Activated CD8-positive, alpha-beta memory T cell treated with anti-CD3 and anti-CD28 coated beads, Interleukin-2, amount 10 ng/mL, durations not matched to agents 7 days and 5 days (primary cell): ENCODE data around the gene MYO1E. TPM values are rescaled to one million over a fixed set of nuclear protein-coding genes. Genes with fewer than 3 reads are reported as not detected.
"Not testable (repeated sequence)": the region's sequence is repeated elsewhere in the genome, so short reads cannot be mapped to it uniquely, and the experiment has no call there.

Source experiments
- ATAC-seq: fragments of 150-1000 bp; cut with Tn5 transposase; one replicate; pipeline ENCODE4 v1.10.0; 2021; ENCODE audit warnings: moderate library complexity
- CTCF ChIA-PET: fragments of 350-600 bp; sonication (Branson Sonifier 250); formaldehyde crosslinking; loops from one replicate; lab custom pipeline; 2021; ENCODE audit warnings: antibody characterized with exemption; lab: Charles Lee
- DNase-seq: peaks from one replicate; pipeline ENCODE4 v3.0.0-alpha.2; 2020
- H3K27ac Mint-ChIP-seq: one replicate; pipeline ENCODE4 v1.8.0; 2021; ENCODE audit warnings: mild to moderate bottlenecking, mixed read lengths
- H3K27me3 Mint-ChIP-seq: one replicate; pipeline ENCODE4 v1.8.0; 2021; ENCODE audit warnings: mixed read lengths
- H3K36me3 Mint-ChIP-seq: one replicate; pipeline ENCODE4 v1.8.0; 2021; ENCODE audit warnings: mild to moderate bottlenecking, mixed read lengths
- H3K4me1 Mint-ChIP-seq: one replicate; pipeline ENCODE4 v1.8.0; 2021; ENCODE audit warnings: mixed read lengths
- H3K4me3 Mint-ChIP-seq: one replicate; pipeline ENCODE4 v1.8.0; 2021; ENCODE audit warnings: mild to moderate bottlenecking, moderate library complexity, mixed read lengths
- H3K9me3 Mint-ChIP-seq: one replicate; pipeline ENCODE4 v1.8.0; 2022; ENCODE audit warnings: low read depth, mixed read lengths
- total RNA-seq, 2 experiments: library from RNA; stranded (reverse); gene quantifications; one replicate each; pipeline ENCODE4 v1.2.3, GENCODE V29; 2021

MYO1E gene
- total RNA-seq, 2 experiments from 2014 or later = 60.3 to 224 TPM

DNA sequence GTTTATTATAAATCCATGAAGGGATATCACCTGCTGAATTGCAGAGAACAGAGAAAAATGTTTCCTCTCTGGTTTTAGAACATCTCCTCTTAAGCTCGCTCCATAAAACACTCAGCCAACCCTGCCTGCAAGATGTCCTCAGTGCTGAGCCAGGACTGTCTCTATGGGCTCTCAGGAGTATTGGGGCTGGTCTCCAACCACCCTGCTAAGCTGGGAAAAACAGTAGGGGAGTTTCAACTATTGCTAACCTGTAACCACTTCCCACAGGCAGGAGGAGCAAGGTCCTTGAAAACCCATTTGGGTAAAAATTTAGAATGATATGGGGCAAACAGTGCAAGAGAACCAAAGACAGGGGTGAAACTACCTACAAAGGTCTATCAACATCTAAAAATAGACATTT, 34.3 kb downstream of the MYO1E start:
- ATAC-seq = no peak
- H3K27ac Mint-ChIP-seq = no peak overlapping the region
- H3K4me3 Mint-ChIP-seq = no peak overlapping the region
- H3K4me1 Mint-ChIP-seq = peaks cover 4% of the 10 kb centered on the region
- H3K9me3 Mint-ChIP-seq = peaks cover 4% of the 10 kb centered on the region
- peaks cover 9% of the 10 kb centered on the region for H3K36me3 Mint-ChIP-seq
- no peak for DNase-seq
- H3K27me3 Mint-ChIP-seq = peaks cover 23% of the 10 kb centered on the region
- CTCF ChIA-PET = no interaction called here

DNA sequence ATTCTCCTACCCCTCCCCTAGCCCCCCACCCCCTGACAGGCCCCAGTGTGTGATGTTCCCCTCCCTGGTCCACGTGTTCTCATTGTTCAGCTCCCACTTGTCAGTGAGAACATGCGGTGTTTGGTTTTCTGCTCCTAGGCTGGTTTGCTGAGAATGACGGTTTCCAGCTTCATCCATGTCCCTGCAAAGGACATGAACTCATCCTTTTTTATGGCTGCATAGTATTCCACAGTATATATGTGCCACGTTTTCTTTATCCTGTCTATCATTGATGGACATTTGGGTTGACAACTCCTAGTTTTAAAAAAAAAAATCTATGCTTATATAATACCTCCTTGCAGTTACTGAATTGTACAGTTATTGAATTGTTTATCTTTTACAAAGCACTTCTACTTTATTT, 35.9 kb downstream of the MYO1E start:
- H3K9me3 Mint-ChIP-seq = not testable (repeated sequence)
- H3K27me3 Mint-ChIP-seq = peaks cover 14% of the 10 kb centered on the region
- CTCF ChIA-PET = interaction anchor here (1.2 kb wide), 1 partner anchor 165 kb away, joined by 3 read pairs; no protein-coding TSS in a partner anchor

DNA sequence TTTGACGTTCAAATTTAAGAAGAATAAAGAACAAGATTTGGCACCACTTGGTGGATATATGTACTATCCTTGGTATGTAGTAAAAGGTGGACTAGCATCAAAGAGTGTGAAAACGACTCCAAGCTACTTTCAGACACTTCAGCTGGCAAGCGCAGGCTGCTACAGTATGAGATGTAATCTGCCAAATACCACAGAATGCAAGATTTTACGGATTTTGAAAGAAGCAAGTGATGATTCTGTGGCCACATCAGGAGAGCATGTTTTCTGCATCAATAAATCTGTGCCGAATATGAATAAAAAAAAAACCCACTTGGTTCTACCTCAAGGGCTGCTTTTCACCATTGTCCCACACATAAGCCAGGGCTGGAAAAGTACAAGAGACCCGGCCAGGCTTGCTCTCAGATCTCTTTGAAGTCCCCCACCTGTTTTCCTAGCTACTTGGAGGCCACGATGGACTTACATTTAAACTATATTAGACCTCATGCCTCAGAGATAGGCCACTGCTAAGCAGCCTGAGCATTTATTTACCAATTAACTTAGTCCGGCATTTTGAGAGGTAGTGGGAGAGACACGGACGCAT, 37.4 kb downstream of the MYO1E start:
- H3K27ac Mint-ChIP-seq = no peak overlapping the region
- CTCF ChIA-PET = interaction anchor here (0.6 kb wide), 1 partner anchor 87 kb away, joined by 4 read pairs; no protein-coding TSS in a partner anchor
- H3K9me3 Mint-ChIP-seq = no peaks in the 10 kb centered on the region
- no peak for DNase-seq
- no peaks in the 10 kb centered on the region for H3K36me3 Mint-ChIP-seq
- ATAC-seq = no peak
- H3K27me3 Mint-ChIP-seq = peaks cover 21% of the 10 kb centered on the region
- no peak overlapping the region for H3K4me3 Mint-ChIP-seq
- peaks cover 8% of the 10 kb centered on the region for H3K4me1 Mint-ChIP-seq

More for the DNA sequence above, 35.9 kb downstream of the MYO1E start:
- DNase-seq, H3K27ac Mint-ChIP-seq, H3K4me1 Mint-ChIP-seq, H3K36me3 Mint-ChIP-seq, ATAC-seq, H3K4me3 Mint-ChIP-seq: not testable (repeated sequence)

DNA sequence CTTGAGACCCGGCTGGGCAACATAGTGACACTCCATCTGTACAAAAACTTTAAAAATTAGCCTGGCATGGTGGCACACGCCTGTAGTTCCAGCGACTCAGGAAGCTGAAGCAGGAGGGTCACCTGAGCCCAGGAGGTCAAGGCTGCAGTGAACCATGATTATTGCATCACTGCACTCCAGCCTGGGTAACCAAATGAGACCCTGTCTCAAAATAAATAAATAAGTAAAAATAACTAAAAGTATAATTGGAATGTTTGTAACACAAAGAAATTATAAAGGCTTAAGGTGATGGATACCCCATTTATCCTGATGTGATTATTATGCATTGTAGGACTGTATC, 38.6 kb downstream of the MYO1E start:
- Mint-ChIP-seq H3K4me1 (peaks cover 8% of the 10 kb centered on the region), H3K27ac (no peak overlapping the region), H3K9me3 (no peaks in the 10 kb centered on the region), H3K4me3 (no peak overlapping the region), H3K36me3 (no peaks in the 10 kb centered on the region), H3K27me3 (peaks cover 28% of the 10 kb centered on the region)
- no peak for DNase-seq
- ATAC-seq = no peak
- CTCF ChIA-PET = no interaction called here

DNA sequence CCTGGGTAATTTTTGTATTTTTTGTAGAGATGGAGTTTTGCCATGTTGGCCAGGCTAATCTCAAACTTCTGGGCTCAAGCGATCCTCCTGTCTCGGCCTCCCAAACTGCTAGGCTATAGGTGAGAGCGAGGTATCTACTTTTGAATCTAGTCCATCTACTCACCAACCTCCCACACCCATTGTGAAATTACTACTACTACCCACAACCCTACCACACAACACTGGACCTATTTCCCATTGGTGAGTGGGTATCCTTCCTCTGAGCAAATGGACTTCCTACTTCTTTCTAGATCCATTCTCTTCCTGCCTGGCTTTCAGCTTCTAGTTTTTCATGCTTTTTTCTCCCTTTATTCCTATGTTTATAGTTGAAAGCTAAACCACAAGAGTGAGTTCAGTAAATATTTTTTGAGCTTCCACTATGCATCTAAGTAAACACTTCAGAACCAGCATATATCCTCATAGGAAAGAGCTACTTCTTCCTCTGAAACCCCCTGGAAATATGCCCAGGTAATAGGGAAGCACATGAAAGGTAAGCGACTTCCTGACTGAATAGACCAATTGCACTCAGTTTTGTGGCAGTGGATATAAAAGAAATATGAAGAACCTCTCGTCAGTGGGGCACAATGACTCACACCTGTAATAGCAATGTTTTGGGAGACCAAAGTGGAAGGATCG, 39.1 kb downstream of the MYO1E start:
- Mint-ChIP-seq H3K4me3 (no peak overlapping the region), H3K9me3 (no peaks in the 10 kb centered on the region), H3K27ac (no peak overlapping the region), H3K36me3 (no peaks in the 10 kb centered on the region), H3K4me1 (peaks cover 8% of the 10 kb centered on the region), H3K27me3 (peaks cover 26% of the 10 kb centered on the region)
- ATAC-seq (no peak), DNase-seq (no peak)
- CTCF ChIA-PET = interaction anchor here (1.6 kb wide), 1 partner anchor 199 kb away, joined by 3 read pairs; no protein-coding TSS in a partner anchor

DNA sequence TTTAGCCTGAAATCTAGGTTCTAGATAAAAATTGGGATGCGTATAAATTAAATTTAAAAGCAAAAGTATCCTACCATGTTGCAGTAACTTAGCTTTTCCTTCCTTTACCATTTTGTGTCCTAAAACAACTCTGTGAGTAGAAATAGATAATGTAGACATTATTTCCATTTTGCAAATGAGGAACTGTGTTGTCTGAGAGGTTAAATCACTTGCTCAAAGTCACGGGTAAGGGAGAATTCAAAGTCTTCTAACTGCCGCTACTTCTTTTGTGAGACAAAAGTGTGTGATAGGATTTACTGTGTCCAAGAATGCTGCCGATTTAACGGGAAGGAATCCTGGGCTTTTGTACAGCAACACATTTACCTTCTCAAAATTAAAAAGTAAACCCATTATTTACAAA, 40.7 kb downstream of the MYO1E start:
- CTCF ChIA-PET = interaction anchor here (1.6 kb wide), 1 partner anchor 201 kb away, joined by 3 read pairs; no protein-coding TSS in a partner anchor
- no peak overlapping the region for H3K4me3 Mint-ChIP-seq
- no peaks in the 10 kb centered on the region for H3K9me3 Mint-ChIP-seq
- ATAC-seq (no peak), DNase-seq (no peak)
- peaks cover 17% of the 10 kb centered on the region for H3K4me1 Mint-ChIP-seq
- no peak overlapping the region for H3K27ac Mint-ChIP-seq
- peaks cover 28% of the 10 kb centered on the region for H3K27me3 Mint-ChIP-seq
- H3K36me3 Mint-ChIP-seq = no peaks in the 10 kb centered on the region

DNA sequence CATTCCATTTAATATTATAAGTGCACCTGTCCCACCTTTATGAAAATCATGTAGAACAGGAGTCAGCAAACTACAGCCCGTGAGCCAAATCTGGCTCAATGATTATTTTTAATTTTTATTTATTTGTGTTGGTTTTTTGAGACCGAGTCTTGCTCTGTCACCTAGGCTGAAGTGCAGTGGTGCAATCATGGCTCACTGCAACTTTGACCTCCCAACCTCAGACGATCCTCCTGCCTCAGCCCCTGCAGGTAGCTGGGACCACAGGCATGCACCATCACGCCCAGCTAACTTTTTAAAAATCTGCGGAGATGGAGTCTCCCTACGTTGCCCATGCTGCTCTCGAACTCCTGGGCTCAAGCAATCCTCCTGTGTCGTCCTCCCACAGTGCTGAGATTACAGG, 42.0 kb downstream of the MYO1E start:
- no peaks in the 10 kb centered on the region for H3K9me3 Mint-ChIP-seq
- H3K27ac Mint-ChIP-seq = no peak overlapping the region
- peaks cover 19% of the 10 kb centered on the region for H3K4me1 Mint-ChIP-seq
- H3K36me3 Mint-ChIP-seq = no peaks in the 10 kb centered on the region
- DNase-seq = no peak
- no peak for ATAC-seq
- no peak overlapping the region for H3K4me3 Mint-ChIP-seq
- CTCF ChIA-PET = no interaction called here
- H3K27me3 Mint-ChIP-seq = peaks cover 32% of the 10 kb centered on the region

DNA sequence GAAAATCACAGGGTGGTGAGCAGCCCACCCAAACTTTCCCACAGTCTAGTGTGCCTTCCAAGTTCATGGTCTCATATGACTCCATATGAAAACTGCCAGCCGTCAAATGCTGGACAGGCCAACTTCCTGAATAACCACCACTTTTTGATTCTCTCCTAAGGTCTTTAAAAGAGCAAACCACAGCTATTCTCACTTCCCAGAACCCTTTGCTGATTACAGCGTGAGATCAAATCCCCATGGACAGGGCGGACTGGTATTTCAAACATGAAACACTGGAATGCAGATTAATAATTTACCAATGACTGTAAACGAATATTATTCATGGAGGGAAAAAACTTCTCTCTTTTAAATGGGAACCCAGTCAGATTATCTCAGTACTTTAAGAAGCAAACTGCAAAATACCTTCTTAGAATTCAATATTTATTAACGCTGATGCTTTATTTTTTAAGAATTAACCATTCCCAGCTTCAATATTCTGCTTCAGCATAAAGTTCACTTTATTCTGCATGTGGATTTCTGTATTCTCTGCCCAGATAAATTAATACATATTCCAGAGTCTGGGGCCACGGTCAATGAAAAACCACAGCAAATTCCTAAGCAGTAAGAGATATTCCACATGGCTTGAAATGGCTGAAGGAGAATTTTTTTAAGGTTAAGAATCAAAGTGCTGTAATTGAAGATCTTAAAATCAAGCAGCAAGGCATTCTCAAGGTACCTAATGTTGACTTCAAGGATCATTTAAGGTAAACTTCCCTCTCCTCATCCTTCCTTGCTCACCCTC, 42.9 kb downstream of the MYO1E start:
- no peak overlapping the region for H3K27ac Mint-ChIP-seq
- CTCF ChIA-PET = interaction anchor here (1.6 kb wide), 1 partner anchor 15 kb away, joined by 3 read pairs; no protein-coding TSS in a partner anchor
- ATAC-seq (no peak), DNase-seq (no peak)
- peaks cover 32% of the 10 kb centered on the region for H3K27me3 Mint-ChIP-seq
- H3K4me1 Mint-ChIP-seq = peaks cover 19% of the 10 kb centered on the region
- no peak overlapping the region for H3K4me3 Mint-ChIP-seq
- no peaks in the 10 kb centered on the region for H3K36me3 Mint-ChIP-seq
- no peaks in the 10 kb centered on the region for H3K9me3 Mint-ChIP-seq

DNA sequence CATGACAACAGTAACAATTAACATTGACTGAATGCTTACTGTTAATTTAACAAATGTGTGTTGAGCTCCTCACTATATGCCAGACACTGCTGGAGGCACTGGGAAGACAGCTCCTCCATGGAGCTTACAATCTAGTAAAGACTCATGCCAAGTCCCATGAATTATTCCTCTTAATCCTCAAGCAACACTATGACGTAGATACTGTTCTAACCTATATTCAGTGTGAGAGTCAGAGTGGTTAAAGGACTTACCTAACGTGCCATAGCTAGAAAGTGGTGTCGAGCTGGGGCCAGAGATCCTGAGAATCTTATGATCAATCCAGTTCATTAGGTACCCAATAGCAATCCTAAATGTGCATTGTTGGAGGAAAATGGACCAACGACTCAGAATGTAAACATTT, 43.6 kb downstream of the MYO1E start:
- H3K4me1 Mint-ChIP-seq = peaks cover 19% of the 10 kb centered on the region
- ATAC-seq = no peak
- CTCF ChIA-PET = interaction anchor here (1.6 kb wide), 1 partner anchor 15 kb away, joined by 3 read pairs; no protein-coding TSS in a partner anchor

DNA sequence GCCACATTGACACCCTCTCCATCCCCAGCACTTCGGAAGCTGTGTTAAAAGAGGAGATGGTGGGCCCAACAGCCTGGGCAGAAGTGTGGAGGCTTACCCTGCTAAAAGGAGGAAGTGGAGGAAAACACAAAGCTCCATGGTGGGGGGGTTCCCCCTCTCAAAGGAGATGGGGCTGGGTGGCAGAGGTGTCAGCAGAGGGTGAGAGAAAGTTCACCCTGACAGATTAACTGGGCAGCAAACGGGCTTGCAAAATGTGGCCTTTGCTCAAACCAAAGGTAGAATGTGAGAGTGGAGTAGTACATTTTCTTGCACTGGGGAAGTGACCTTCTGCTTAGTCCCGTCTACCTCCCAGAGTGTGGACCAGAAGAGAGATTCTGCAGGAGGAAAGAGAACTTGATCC, 44.7 kb downstream of the MYO1E start:
- ATAC-seq (no peak), DNase-seq (no peak)
- Mint-ChIP-seq H3K27me3 (peaks cover 41% of the 10 kb centered on the region), H3K4me3 (no peak overlapping the region), H3K36me3 (no peaks in the 10 kb centered on the region), H3K27ac (no peak overlapping the region), H3K9me3 (no peaks in the 10 kb centered on the region), H3K4me1 (peaks cover 10% of the 10 kb centered on the region)
- CTCF ChIA-PET = interaction anchor here (1.6 kb wide), 1 partner anchor 16 kb away, joined by 3 read pairs; no protein-coding TSS in a partner anchor

More for the DNA sequence above, 43.6 kb downstream of the MYO1E start:
- no peak overlapping the region for H3K4me3 Mint-ChIP-seq
- no peaks in the 10 kb centered on the region for H3K36me3 Mint-ChIP-seq
- H3K27ac Mint-ChIP-seq = no peak overlapping the region
- DNase-seq = no peak
- peaks cover 32% of the 10 kb centered on the region for H3K27me3 Mint-ChIP-seq
- no peaks in the 10 kb centered on the region for H3K9me3 Mint-ChIP-seq

DNA sequence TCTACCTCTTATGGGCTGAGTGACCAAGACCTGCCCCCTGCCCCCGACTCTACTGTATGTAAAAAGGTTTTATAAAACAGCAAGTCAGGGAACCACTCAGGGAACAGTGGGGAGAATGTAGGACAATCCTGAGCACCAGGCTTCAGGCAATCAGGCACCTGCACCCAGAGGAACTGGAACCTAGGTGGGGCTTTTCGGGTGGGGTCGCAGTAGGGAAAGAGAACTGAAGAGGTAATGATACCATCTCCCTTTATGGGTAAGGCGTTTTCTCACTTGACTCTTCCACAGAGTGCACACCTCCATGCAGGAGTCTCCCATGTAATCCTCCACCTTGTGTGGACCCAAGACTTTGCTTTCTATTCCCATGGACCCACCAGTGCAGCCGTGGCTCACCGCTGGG, 45.8 kb downstream of the MYO1E start:
- Mint-ChIP-seq H3K4me3 (no peak overlapping the region), H3K27me3 (peaks cover 35% of the 10 kb centered on the region), H3K27ac (no peak overlapping the region), H3K4me1 (peaks cover 16% of the 10 kb centered on the region), H3K9me3 (no peaks in the 10 kb centered on the region), H3K36me3 (no peaks in the 10 kb centered on the region)
- ATAC-seq = no peak
- CTCF ChIA-PET = interaction anchor here (1.0 kb wide), 1 partner anchor 12 kb away, joined by 3 read pairs; no protein-coding TSS in a partner anchor
- no peak for DNase-seq

DNA sequence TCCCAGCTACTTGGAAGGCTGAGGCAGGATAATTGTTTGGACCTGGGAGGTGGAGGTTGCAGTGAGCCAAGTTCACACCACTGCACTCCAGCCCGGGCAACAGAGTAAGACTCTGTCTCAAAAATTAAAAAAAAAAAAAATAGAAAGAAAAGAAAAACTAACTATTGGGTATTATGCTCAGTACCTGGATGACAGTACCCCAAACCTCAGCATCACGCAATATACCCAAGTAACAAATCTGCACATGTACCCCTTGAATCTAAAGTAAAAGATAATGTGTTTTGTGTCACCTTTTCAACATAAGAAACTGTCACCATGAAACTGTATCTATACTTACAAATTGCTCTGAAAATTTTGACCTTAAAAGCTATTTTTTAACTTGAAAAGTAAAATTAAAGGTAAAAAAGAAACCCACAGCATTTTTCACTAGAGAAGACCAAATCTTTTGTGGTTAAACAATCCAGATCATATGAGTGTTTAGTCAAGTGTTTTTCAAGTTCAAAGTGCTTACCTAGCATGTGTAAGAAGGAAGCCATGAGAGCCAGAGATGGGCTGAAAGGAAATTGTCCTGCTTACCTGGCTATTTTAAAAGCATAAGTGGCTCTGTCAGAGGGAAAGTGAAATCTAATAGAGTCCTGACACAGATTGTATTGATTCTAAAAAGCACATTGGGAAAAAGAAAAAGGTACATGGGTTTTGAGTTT, 50.5 kb downstream of the MYO1E start:
- peaks cover 15% of the 10 kb centered on the region for H3K4me1 Mint-ChIP-seq
- H3K27ac Mint-ChIP-seq = no peak overlapping the region
- H3K9me3 Mint-ChIP-seq = peaks cover 5% of the 10 kb centered on the region
- CTCF ChIA-PET = interaction anchor here (0.7 kb wide), 1 partner anchor 1158 kb away, joined by 3 read pairs; no protein-coding TSS in a partner anchor
- H3K4me3 Mint-ChIP-seq = no peak overlapping the region
- peaks cover 22% of the 10 kb centered on the region for H3K27me3 Mint-ChIP-seq
- DNase-seq (no peak), ATAC-seq (no peak)
- H3K36me3 Mint-ChIP-seq = peaks cover 14% of the 10 kb centered on the region
